ENCODE data around the gene AGPS.

AGPS gene

DNA sequence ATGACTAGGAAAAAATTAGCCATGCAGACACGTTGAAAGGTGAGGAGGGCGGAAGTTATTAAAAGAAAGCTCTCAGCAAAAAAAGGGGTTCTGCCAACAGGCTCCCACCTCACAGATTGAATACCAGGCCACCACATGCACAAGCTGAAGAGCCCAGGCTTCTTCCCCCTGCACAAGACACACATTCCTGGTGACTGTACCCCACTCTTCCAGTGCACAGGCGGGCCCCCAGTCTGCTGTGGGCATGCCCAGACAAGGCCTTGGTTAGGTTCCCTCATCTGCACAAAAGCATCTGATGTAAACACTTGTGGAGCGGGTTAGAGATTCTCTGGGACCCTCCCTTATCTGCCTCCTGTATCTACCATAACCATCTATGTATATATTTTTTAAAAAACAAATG is 81.7 kb downstream of the AGPS start:
- TF ChIP-seq, protein P1, sequence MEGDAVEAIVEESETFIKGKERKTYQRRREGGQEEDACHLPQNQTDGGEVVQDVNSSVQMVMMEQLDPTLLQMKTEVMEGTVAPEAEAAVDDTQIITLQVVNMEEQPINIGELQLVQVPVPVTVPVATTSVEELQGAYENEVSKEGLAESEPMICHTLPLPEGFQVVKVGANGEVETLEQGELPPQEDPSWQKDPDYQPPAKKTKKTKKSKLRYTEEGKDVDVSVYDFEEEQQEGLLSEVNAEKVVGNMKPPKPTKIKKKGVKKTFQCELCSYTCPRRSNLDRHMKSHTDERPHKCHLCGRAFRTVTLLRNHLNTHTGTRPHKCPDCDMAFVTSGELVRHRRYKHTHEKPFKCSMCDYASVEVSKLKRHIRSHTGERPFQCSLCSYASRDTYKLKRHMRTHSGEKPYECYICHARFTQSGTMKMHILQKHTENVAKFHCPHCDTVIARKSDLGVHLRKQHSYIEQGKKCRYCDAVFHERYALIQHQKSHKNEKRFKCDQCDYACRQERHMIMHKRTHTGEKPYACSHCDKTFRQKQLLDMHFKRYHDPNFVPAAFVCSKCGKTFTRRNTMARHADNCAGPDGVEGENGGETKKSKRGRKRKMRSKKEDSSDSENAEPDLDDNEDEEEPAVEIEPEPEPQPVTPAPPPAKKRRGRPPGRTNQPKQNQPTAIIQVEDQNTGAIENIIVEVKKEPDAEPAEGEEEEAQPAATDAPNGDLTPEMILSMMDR (IDR thresholded peaks at IDR 0.05; ENCODE audit: low read depth, low read length, missing control alignments): no peak
- DNase-seq (ENCODE audit: extremely low read depth, low read depth): no peak
- no peak overlapping the region for H3K4me3 ChIP-seq (replicated peaks; ENCODE audit: low read depth, low read length)

- no peak overlapping the region for H3K4me3 ChIP-seq (replicated peaks; ENCODE audit: low read depth, low read length)
- TF ChIP-seq, protein P1 (IDR thresholded peaks at IDR 0.05; ENCODE audit: low read depth, low read length, missing control alignments): no peak
- peak; percentile 27 for DNase-seq (ENCODE audit: extremely low read depth, low read depth)
These were observed 82.4 kb downstream of the AGPS start for GRCh38 chr2:177474998-177475397.

DNA sequence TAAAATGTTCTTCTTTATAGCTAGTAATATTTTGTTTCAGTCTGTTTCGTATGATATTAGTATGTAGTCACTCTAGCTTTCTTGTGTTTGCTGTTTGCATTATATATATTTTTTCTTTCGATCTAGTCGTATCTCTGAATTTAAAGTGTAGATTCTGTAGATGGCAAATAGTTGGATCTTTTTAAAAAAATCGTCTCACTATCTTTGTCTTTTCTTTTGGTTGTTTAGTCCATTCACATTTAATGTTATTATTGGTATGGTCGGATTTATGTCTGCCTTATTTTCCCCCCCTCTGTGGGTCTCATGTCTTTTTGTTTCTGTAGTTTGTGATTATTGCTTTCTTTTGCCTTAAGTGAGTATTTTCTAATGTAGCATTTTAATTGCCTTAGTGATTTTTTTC is 84.3 kb downstream of the AGPS start:
- H3K4me3 ChIP-seq (replicated peaks; ENCODE audit: low read depth, low read length): no peak overlapping the region
- TF ChIP-seq, protein P1 (IDR thresholded peaks at IDR 0.05; ENCODE audit: low read depth, low read length, missing control alignments): no peak
- DNase-seq (ENCODE audit: extremely low read depth, low read depth): no peak

DNA sequence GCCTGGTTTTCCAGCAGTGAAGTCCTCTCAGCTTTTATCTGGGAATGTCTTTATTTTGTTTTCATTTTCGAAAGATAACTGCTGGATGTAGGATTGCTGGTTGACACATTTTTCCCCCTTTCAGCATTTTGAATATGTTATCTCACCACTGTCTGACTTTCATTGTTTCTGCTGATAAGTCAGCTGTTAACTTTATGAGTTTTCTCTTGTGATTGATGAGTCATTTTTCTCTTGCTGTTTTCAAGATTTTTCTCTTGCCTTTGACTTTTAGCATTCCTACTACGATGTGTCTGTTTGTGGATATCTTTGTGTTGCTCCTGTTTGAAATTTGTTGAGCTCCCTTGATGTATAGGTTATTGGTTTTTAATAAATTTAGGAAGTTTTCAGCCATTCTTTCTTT is 85.5 kb downstream of the AGPS start:
- no peak for DNase-seq (ENCODE audit: extremely low read depth, low read depth)
- TF ChIP-seq, protein P1 (IDR thresholded peaks at IDR 0.05; ENCODE audit: low read depth, low read length, missing control alignments): no peak
- no peak overlapping the region for H3K4me3 ChIP-seq (replicated peaks; ENCODE audit: low read depth, low read length)

DNA sequence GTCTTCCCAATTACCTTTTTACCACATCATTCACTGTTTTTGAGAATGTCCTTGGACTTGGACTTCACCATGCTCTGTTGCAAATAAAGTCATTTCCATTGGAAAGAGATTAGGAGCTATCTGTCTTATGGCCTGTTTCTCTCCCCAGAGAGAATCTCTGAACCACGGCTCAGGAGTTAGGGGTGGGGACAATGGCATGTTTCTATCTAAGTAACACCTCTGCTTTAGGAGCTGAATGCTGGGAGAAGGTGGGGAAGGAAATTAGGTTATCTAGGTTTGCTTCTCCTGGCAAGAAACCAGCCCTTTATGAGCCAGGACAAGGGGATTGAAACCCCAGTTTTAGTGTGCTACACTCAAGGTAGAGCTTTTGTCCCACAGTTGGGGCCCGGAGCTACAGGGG is 86.3 kb downstream of the AGPS start:
- H3K4me3 ChIP-seq (replicated peaks; ENCODE audit: low read depth, low read length): no peak overlapping the region
- DNase-seq (ENCODE audit: extremely low read depth, low read depth): no peak
- TF ChIP-seq, protein P1 (IDR thresholded peaks at IDR 0.05; ENCODE audit: low read depth, low read length, missing control alignments): no peak

GRCh38 chr2:177482195-177482594 is 89.6 kb downstream of the AGPS start:
- TF ChIP-seq, protein P1 (IDR thresholded peaks at IDR 0.05; ENCODE audit: low read depth, low read length, missing control alignments): no peak
- DNase-seq (ENCODE audit: extremely low read depth, low read depth): no peak
- no peak overlapping the region for H3K4me3 ChIP-seq (replicated peaks; ENCODE audit: low read depth, low read length)

DNA sequence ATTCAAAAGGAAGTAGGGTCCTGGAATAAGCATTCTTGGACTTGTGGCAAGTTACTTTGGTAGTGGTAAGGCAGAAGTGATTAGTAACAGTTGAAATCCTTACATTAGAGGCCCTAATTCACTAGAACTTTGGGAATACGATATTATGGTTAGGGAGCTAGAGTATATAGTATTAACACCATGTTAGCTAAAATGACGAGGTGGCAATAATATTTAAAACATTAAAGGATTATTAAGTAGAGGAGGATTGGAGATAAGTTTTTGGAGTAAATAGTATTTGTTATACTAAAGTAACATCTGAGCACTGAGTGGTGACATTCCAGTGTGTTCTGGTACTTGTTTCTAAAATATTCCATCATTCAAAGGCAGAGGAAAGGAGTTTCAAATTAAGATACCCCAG is 91.0 kb downstream of the AGPS start:
- TF ChIP-seq, protein P1 (IDR thresholded peaks at IDR 0.05; ENCODE audit: low read depth, low read length, missing control alignments): no peak
- DNase-seq (ENCODE audit: extremely low read depth, low read depth): no peak
- no peak overlapping the region for H3K4me3 ChIP-seq (replicated peaks; ENCODE audit: low read depth, low read length)
